IMR-90 (cell line): ENCODE measurements around the gene PLBD2. TPM values are rescaled to one million over a fixed set of nuclear protein-coding genes. Genes with fewer than 3 reads are reported as not detected.

ENCODE experiments used
- ELK1 ChIP-seq: fragments of 150-350 bp; IDR thresholded peaks from 2 replicates; pipeline ENCODE4 v1.6.1; 2016; ENCODE audit warnings: low read depth, mild to moderate bottlenecking, low read length, moderate library complexity, borderline replicate concordance
- RFX5 ChIP-seq: IDR thresholded peaks from 2 replicates; pipeline ENCODE4 v1.8.0; 2012; ENCODE audit warnings: low read depth, mild to moderate bottlenecking, low read length, moderate library complexity
- SMC3 ChIP-seq: fragments of 150-350 bp; IDR thresholded peaks from 2 replicates; pipeline ENCODE4 v1.6.1; 2016; ENCODE audit warnings: low read depth, mild to moderate bottlenecking, antibody characterized with exemption, low read length, moderate library complexity
- polyA plus RNA-seq, 3 experiments: library from polyadenylated mRNA; depleted of rRNA; stranded (reverse); fragments of >200 nt; gene quantifications; 2 replicates each; pipeline ENCODE4 v1.2.3, GENCODE V29; 2012; ENCODE audit warnings: low replicate concordance in 1 of 3
- total RNA-seq: library from RNA; depleted of rRNA; stranded (reverse); fragments of >200 nt; gene quantifications from 2 replicates; pipeline ENCODE4 v1.2.3, GENCODE V29; 2012

Gene PLBD2
- total and polyA plus RNA-seq, 2 of the 4 experiments (the other 2 are of a cell fraction), result 7.3 to 44.5 TPM

GRCh38 chr12:113333877-113334785 lies 24.3 kb upstream of the PLBD2 start (continued):
- TF ChIP-seq ELK1 (no peak), RFX5 (no peak), SMC3 (no peak)
